GM12864 (cell line): ENCODE data around the gene PDCD6IP.
A peak's percentile ranks its signal among the peaks of the same experiment; 100 is the strongest.

Source experiments
- DNase-seq: peaks from one replicate; pipeline ENCODE4 v3.0.0-alpha.2; 2011; ENCODE audit warnings: low read depth
- H3K4me3 ChIP-seq: 2 replicates; pipeline ENCODE4 v1.5.1; 2011; ENCODE audit warnings: mild to moderate bottlenecking, low read depth, low read length, control low read depth
- CTCF ChIP-seq: IDR thresholded peaks from 2 replicates; pipeline ENCODE4 v1.5.1; 2011; ENCODE audit warnings: low read depth, mild to moderate bottlenecking, moderate library complexity, low read length, control low read depth, inconsistent platforms; ENCODE audit errors: missing control alignments

The PDCD6IP gene

GRCh38 chr3:33795856-33796536 is 2.4 kb upstream of the PDCD6IP start:
- no peak for DNase-seq
- TF ChIP-seq CTCF: no peak
- H3K4me3 ChIP-seq: no peak overlapping the region

GRCh38 chr3:33798113-33798417 is 365 bp upstream of the PDCD6IP start:
- TF ChIP-seq CTCF: no peak
- no peak for DNase-seq
- peak overlapping the region; percentile 80 for H3K4me3 ChIP-seq

GRCh38 chr3:33799202-33799551 is 747 bp downstream of the PDCD6IP start:
- TF ChIP-seq CTCF: no peak
- H3K4me3 ChIP-seq: peak overlapping the region; percentile 80
- no peak for DNase-seq

GRCh38 chr3:33803252-33803651 is 4.8 kb downstream of the PDCD6IP start:
- H3K4me3 ChIP-seq: no peak overlapping the region
- DNase-seq: no peak
- no peak for TF ChIP-seq CTCF

- DNase-seq: no peak
- H3K4me3 ChIP-seq: no peak overlapping the region
- no peak for TF ChIP-seq CTCF
Measured at GRCh38 chr3:33803894-33804526, 5.6 kb downstream of the PDCD6IP start.

- no peak for DNase-seq
- TF ChIP-seq CTCF: no peak
- H3K4me3 ChIP-seq: no peak overlapping the region
Measured at GRCh38 chr3:33807191-33807590, 8.8 kb downstream of the PDCD6IP start.

GRCh38 chr3:33808559-33808958 is 10.1 kb downstream of the PDCD6IP start:
- H3K4me3 ChIP-seq: no peak overlapping the region
- TF ChIP-seq CTCF: no peak
- DNase-seq: no peak
